ENCODE data around the gene TMEM131. TPM values are rescaled to one million over a fixed set of nuclear protein-coding genes. Genes with fewer than 3 reads are reported as not detected.

Gene TMEM131
- total RNA-seq, 1 donor from 2014 or later: 59.4 TPM

DNA sequence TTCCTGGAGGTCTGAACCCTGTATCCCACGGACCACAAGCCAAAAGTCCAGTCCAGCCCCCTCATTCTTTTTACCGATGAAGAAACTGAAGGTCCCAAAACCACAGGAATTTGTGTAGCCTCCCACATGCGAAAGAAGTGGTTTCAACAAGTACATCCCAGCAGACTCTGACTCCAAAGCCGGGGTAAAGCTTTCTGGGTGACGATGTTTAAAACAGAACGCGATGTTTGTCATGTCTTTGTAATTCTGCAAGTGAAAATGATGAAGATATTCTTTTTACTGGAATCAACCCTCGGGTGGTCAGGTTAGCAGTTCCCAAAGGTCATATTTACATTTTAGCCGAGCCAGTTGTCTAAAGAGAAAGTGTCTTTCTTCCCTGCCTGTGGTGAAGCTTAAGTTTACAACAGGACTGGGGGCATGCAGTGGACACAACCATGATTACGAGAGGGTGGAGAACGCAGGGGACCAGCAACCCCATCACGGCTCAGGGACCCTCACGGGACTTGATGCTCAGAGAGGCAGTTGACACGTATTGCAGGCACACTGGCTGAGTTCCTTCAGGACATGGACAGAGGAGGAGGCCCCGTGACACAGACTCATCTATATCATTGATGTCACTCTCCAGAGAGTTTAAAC is 17.8 kb upstream of the TMEM131 start:
- Mint-ChIP-seq H3K27ac (no peak overlapping the region), H3K4me1 (no peaks in the 10 kb centered on the region), H3K27me3 (ENCODE audit: insufficient read depth, low read depth) (peaks cover 4% of the 10 kb centered on the region), H3K4me3 (no peak overlapping the region), H3K9me3 (no peaks in the 10 kb centered on the region), H3K36me3 (no peaks in the 10 kb centered on the region)
- Histone ChIP-seq H3K4me2 (no peak overlapping the region), H3K27me3 (no peaks in the 10 kb centered on the region), H3K4me3 (no peak overlapping the region), H3K27ac (no peak overlapping the region), H3K4me1 (no peaks in the 10 kb centered on the region), H3F3A (ENCODE audit: low read depth) (no peaks in the 10 kb centered on the region), H2AFZ (replicated peaks) (no peak overlapping the region), H4K20me1 (ENCODE audit: low read depth) (no peaks in the 10 kb centered on the region), H3K9me3 (ENCODE audit: low read depth) (no peaks in the 10 kb centered on the region), H3K36me3 (no peaks in the 10 kb centered on the region), H3K79me2 (ENCODE audit: low read depth) (no peaks in the 10 kb centered on the region), H3K9ac (no peak overlapping the region)
- TF ChIP-seq CTCF (IDR thresholded peaks at IDR 0.05) (no peak), EZH2 (IDR thresholded peaks at IDR 0.05) (no peak), EZH2phosphoT487 (IDR thresholded peaks at IDR 0.05) (no peak)
- DNase-seq (ENCODE audit: low spot score): no peak

- Histone ChIP-seq H3K36me3 (no peaks in the 10 kb centered on the region), H3K9me3 (ENCODE audit: low read depth) (no peaks in the 10 kb centered on the region), H2AFZ (replicated peaks) (no peak overlapping the region), H4K20me1 (ENCODE audit: low read depth) (no peaks in the 10 kb centered on the region), H3K79me2 (ENCODE audit: low read depth) (no peaks in the 10 kb centered on the region), H3K9ac (no peak overlapping the region), H3K4me3 (no peak overlapping the region), H3F3A (ENCODE audit: low read depth) (no peaks in the 10 kb centered on the region), H3K27me3 (no peaks in the 10 kb centered on the region), H3K27ac (no peak overlapping the region), H3K4me1 (no peaks in the 10 kb centered on the region), H3K4me2 (no peak overlapping the region)
- Mint-ChIP-seq H3K27me3 (ENCODE audit: insufficient read depth, low read depth) (peaks cover 4% of the 10 kb centered on the region), H3K27ac (no peak overlapping the region), H3K36me3 (no peaks in the 10 kb centered on the region), H3K4me1 (no peaks in the 10 kb centered on the region), H3K9me3 (no peaks in the 10 kb centered on the region), H3K4me3 (no peak overlapping the region)
- DNase-seq (ENCODE audit: low spot score): no peak
- TF ChIP-seq EZH2 (IDR thresholded peaks at IDR 0.05): no peak
- no peak for TF ChIP-seq CTCF (IDR thresholded peaks at IDR 0.05)
- no peak for TF ChIP-seq EZH2phosphoT487 (IDR thresholded peaks at IDR 0.05)
These were observed 16.8 kb upstream of the TMEM131 start for GRCh38 chr2:98012561-98012991.

DNA sequence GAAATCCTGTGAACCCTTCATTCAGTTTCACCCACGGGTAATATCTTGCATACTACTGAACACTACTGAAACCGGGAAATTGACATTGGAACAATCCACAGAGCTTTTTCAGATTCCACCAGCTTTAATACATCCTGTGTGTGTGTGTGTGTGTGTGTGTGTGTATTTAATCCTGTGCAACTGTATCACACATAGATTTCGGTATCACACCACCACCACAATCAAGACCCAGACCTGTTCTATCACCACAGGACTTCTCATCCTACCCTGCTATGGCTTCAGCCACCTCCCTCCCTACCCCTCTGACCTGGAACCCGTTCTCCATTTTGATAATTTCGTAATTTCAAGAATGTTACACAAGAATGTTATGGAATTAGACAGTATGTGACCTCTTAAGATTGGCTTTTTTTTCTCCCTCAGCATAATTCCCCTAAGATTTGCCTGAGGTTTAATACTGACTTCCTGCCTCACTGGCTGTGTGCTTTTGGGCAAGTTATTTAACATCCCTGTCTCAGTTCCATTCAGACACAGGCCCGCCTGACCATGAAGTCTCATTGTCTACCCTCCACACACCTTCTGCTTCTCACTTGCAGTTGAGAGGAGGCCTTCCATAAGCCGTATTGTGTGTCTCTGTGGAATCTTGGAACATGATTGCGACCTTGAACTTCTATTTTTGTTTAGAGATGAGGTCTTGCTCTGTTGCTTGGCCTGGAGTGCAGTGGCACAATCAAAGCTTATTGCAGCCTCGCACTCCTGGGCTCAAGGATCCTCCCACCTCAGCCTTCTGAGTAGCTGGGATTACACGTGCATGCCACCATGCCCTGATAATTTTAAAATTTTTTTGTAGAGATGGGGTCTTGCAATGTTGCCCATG is 14.4 kb upstream of the TMEM131 start:
- TF ChIP-seq EZH2 (IDR thresholded peaks at IDR 0.05) (no peak), EZH2phosphoT487 (IDR thresholded peaks at IDR 0.05) (no peak), CTCF (IDR thresholded peaks at IDR 0.05) (no peak)
- Mint-ChIP-seq H3K4me1 (no peaks in the 10 kb centered on the region), H3K27ac (peak overlapping the region; percentile 76), H3K27me3 (ENCODE audit: insufficient read depth, low read depth) (no peaks in the 10 kb centered on the region), H3K36me3 (no peaks in the 10 kb centered on the region), H3K4me3 (no peak overlapping the region), H3K9me3 (no peaks in the 10 kb centered on the region)
- no peak for DNase-seq (ENCODE audit: low spot score)
- Histone ChIP-seq H3K36me3 (no peaks in the 10 kb centered on the region), H3K27me3 (no peaks in the 10 kb centered on the region), H3K4me3 (no peak overlapping the region), H4K20me1 (ENCODE audit: low read depth) (no peaks in the 10 kb centered on the region), H2AFZ (replicated peaks) (no peak overlapping the region), H3K9me3 (ENCODE audit: low read depth) (no peaks in the 10 kb centered on the region), H3F3A (ENCODE audit: low read depth) (no peaks in the 10 kb centered on the region), H3K9ac (no peak overlapping the region), H3K4me2 (no peak overlapping the region), H3K4me1 (no peaks in the 10 kb centered on the region), H3K27ac (no peak overlapping the region), H3K79me2 (ENCODE audit: low read depth) (no peaks in the 10 kb centered on the region)
